BLaER1 treated with 17β-estradiol and CSF1 and Interleukin-3, amounts not matched to agents 10 nM and 100 nM (cell line): ENCODE data around the gene CA11.
A peak's percentile ranks its signal among the peaks of the same experiment; 100 is the strongest.
"Not testable (repeated sequence)": the region's sequence is repeated elsewhere in the genome, so short reads cannot be mapped to it uniquely, and the experiment has no call there.

Experiments used
- H3K27ac ChIP-seq, 11 experiments: shearing (Covaris generic); formaldehyde crosslinking; 2 replicates each; pipeline ENCODE4 v1.8.1; 2022
- H3K27me3 ChIP-seq, 11 experiments: shearing (Covaris generic); formaldehyde crosslinking; 2 replicates each; pipeline ENCODE4 v1.8.1; 2022
- H3K36me3 ChIP-seq, 11 experiments: shearing (Covaris generic); formaldehyde crosslinking; 2 replicates each; pipeline ENCODE4 v1.8.1; 2022
- H3K4me1 ChIP-seq, 10 experiments: shearing (Covaris generic); formaldehyde crosslinking; 2 replicates each; pipeline ENCODE4 v1.8.1; 2022
- H3K4me2 ChIP-seq, 11 experiments: shearing (Covaris generic); formaldehyde crosslinking; 2 replicates each; pipeline ENCODE4 v1.8.1; 2022
- H3K4me3 ChIP-seq, 10 experiments: shearing (Covaris generic); formaldehyde crosslinking; 2 replicates each; pipeline ENCODE4 v1.8.1; 2022
- H3K9ac ChIP-seq, 11 experiments: shearing (Covaris generic); formaldehyde crosslinking; 2 replicates each; pipeline ENCODE4 v1.8.1; 2022
- H3K9me3 ChIP-seq, 11 experiments: shearing (Covaris generic); formaldehyde crosslinking; replicated peaks in 1 of 11; 2 replicates each; pipeline ENCODE4 v1.8.1; 2022
- H4K20me1 ChIP-seq, 11 experiments: shearing (Covaris generic); formaldehyde crosslinking; 2 replicates each; pipeline ENCODE4 v1.8.1; 2022
- Cebpa-rat ChIP-seq, 11 experiments: shearing (Covaris generic); IDR thresholded peaks; 2 replicates each; pipeline ENCODE4 v1.8.1; 2022

CA11 gene

GRCh38 chr19:48661711-48662090 lies 15.7 kb upstream of the CA11 start:
- H3K4me2 ChIP-seq = peak overlapping the region; percentile 47 to 74 (median 58); a peak in 21 of 22 replicates
- H3K4me1 ChIP-seq = peaks cover 13 to 49% (median 30%) of the 10 kb centered on the region in 10 experiments
- TF ChIP-seq Cebpa-rat (IDR thresholded peaks at IDR 0.05) = no peak
- no peaks in the 10 kb centered on the region; a peak in 1 of 22 replicates for H3K9me3 ChIP-seq
- peak overlapping the region in 10 of 11 experiments; percentile 45 to 86 (median 83); a peak in 18 of 22 replicates for H3K27ac ChIP-seq
- peak overlapping the region in 7 of 11 experiments; percentile 52 to 73 (median 67); a peak in 10 of 22 replicates for H3K9ac ChIP-seq
- no peak overlapping the region for H3K4me3 ChIP-seq
- H3K36me3 ChIP-seq = no peaks in the 10 kb centered on the region
- H4K20me1 ChIP-seq = no peaks in the 10 kb centered on the region
- H3K27me3 ChIP-seq = no peaks in the 10 kb centered on the region

GRCh38 chr19:48660852-48661710 lies 15.1 kb upstream of the CA11 start:
- Histone ChIP-seq H3K9me3 (no peaks in the 10 kb centered on the region; a peak in 1 of 22 replicates), H3K4me3 (peak overlapping the region in 5 of 10 experiments; percentile 21 to 36 (median 28); a peak in 2 of 20 replicates), H3K4me2 (peak overlapping the region; percentile 47 to 74 (median 58)), H4K20me1 (no peaks in the 10 kb centered on the region), H3K9ac (peak overlapping the region in 9 of 11 experiments; percentile 40 to 73 (median 58); a peak in 17 of 22 replicates), H3K36me3 (no peaks in the 10 kb centered on the region), H3K27me3 (no peaks in the 10 kb centered on the region), H3K27ac (peak overlapping the region in 10 of 11 experiments; percentile 45 to 86 (median 83); a peak in 21 of 22 replicates), H3K4me1 (peaks cover 13 to 49% (median 30%) of the 10 kb centered on the region in 10 experiments)
- TF ChIP-seq Cebpa-rat (IDR thresholded peaks at IDR 0.05) = no peak

- H3K4me1 ChIP-seq = peaks cover 15 to 57% (median 35%) of the 10 kb centered on the region in 10 experiments
- H3K9me3 ChIP-seq = no peaks in the 10 kb centered on the region; a peak in 1 of 22 replicates
- H3K9ac ChIP-seq = no peak overlapping the region
- no peaks in the 10 kb centered on the region for H3K36me3 ChIP-seq
- TF ChIP-seq Cebpa-rat (IDR thresholded peaks at IDR 0.05) = peak in 1 of 11 experiments; percentile 27; a peak in 1 of 22 replicates
- H3K27me3 ChIP-seq = no peaks in the 10 kb centered on the region
- H3K27ac ChIP-seq = peak overlapping the region in 9 of 11 experiments; percentile 71 to 86 (median 84); a peak in 14 of 22 replicates
- no peak overlapping the region for H3K4me3 ChIP-seq
- no peaks in the 10 kb centered on the region for H4K20me1 ChIP-seq
- H3K4me2 ChIP-seq = peak overlapping the region in 8 of 11 experiments; percentile 47 to 74 (median 56); a peak in 11 of 22 replicates
Measured at GRCh38 chr19:48659768-48660167, 13.8 kb upstream of the CA11 start.

GRCh38 chr19:48658483-48658882 lies 12.5 kb upstream of the CA11 start:
- Histone ChIP-seq H3K4me3 (no peak overlapping the region), H3K9ac (no peak overlapping the region), H3K4me1 (peaks cover 26 to 69% (median 47%) of the 10 kb centered on the region in 10 experiments), H3K36me3 (no peaks in the 10 kb centered on the region), H3K27ac (no peak overlapping the region), H4K20me1 (no peaks in the 10 kb centered on the region), H3K9me3 (no peaks in the 10 kb centered on the region; a peak in 1 of 22 replicates), H3K4me2 (no peak overlapping the region), H3K27me3 (no peaks in the 10 kb centered on the region)
- no peak for TF ChIP-seq Cebpa-rat (IDR thresholded peaks at IDR 0.05)

- Histone ChIP-seq H3K4me2 (peak overlapping the region in 1 of 11 experiments; percentile 26; a peak in 1 of 22 replicates), H3K4me1 (peaks cover 32 to 70% (median 54%) of the 10 kb centered on the region in 10 experiments)
- H3K9me3 ChIP-seq, H4K20me1 ChIP-seq, H3K27me3 ChIP-seq, H3K27ac ChIP-seq, H3K4me3 ChIP-seq, H3K9ac ChIP-seq, H3K36me3 ChIP-seq: not testable (repeated sequence)
Measured at GRCh38 chr19:48657828-48658227, 11.8 kb upstream of the CA11 start.

GRCh38 chr19:48656840-48657474 lies 11.0 kb upstream of the CA11 start:
- peak overlapping the region in 2 of 11 experiments; percentile 4 to 26; a peak in 2 of 22 replicates for H3K4me2 ChIP-seq
- TF ChIP-seq Cebpa-rat (IDR thresholded peaks at IDR 0.05) = no peak
- no peak overlapping the region for H3K9ac ChIP-seq

GRCh38 chr19:48654299-48655059 lies 8.5 kb upstream of the CA11 start:
- Histone ChIP-seq H3K4me1 (peaks cover 47 to 73% (median 61%) of the 10 kb centered on the region in 10 experiments), H3K9ac (peak overlapping the region in 10 of 11 experiments; percentile 1 to 68 (median 50); a peak in 17 of 22 replicates), H3K27ac (peak overlapping the region in 9 of 11 experiments; percentile 15 to 100 (median 94); a peak in 20 of 22 replicates), H3K36me3 (no peaks in the 10 kb centered on the region), H3K4me3 (no peak overlapping the region), H3K27me3 (no peaks in the 10 kb centered on the region), H3K4me2 (peak overlapping the region; percentile 23 to 78 (median 64); a peak in 21 of 22 replicates), H3K9me3 (no peaks in the 10 kb centered on the region), H4K20me1 (no peaks in the 10 kb centered on the region)
- no peak for TF ChIP-seq Cebpa-rat (IDR thresholded peaks at IDR 0.05)

More at GRCh38 chr19:48656840-48657474, 11.0 kb upstream of the CA11 start:
- Histone ChIP-seq H3K4me1 (peaks cover 39 to 70% (median 57%) of the 10 kb centered on the region in 10 experiments), H3K27me3 (no peaks in the 10 kb centered on the region), H4K20me1 (no peaks in the 10 kb centered on the region), H3K9me3 (no peaks in the 10 kb centered on the region; a peak in 1 of 22 replicates), H3K4me3 (no peak overlapping the region), H3K27ac (peak overlapping the region in 2 of 11 experiments; percentile 3 to 34; a peak in 2 of 22 replicates), H3K36me3 (no peaks in the 10 kb centered on the region)

GRCh38 chr19:48651683-48652048 lies 5.7 kb upstream of the CA11 start:
- peak overlapping the region in 10 of 11 experiments; percentile 12 to 100 (median 96); a peak in 19 of 22 replicates for H3K27ac ChIP-seq
- TF ChIP-seq Cebpa-rat (IDR thresholded peaks at IDR 0.05) = no peak

More at GRCh38 chr19:48651683-48652048, 5.7 kb upstream of the CA11 start:
- Histone ChIP-seq H3K9ac (peak overlapping the region in 8 of 11 experiments; percentile 17 to 58 (median 50); a peak in 11 of 22 replicates), H3K4me2 (peak overlapping the region in 10 of 11 experiments; percentile 27 to 83 (median 63); a peak in 18 of 22 replicates), H3K4me3 (no peak overlapping the region), H3K36me3 (no peaks in the 10 kb centered on the region), H3K9me3 (no peaks in the 10 kb centered on the region), H4K20me1 (no peaks in the 10 kb centered on the region), H3K4me1 (peaks cover 67 to 85% (median 81%) of the 10 kb centered on the region in 10 experiments), H3K27me3 (no peaks in the 10 kb centered on the region)
